ENCODE data around the gene CCDC91. TPM values are rescaled to one million over a fixed set of nuclear protein-coding genes. Genes with fewer than 3 reads are reported as not detected.

Gene CCDC91
- total and polyA plus RNA-seq, 2 donors (not counting 1 experiment from before 2014, with no cell fraction given), result 23.9 to 47.6 TPM

DNA sequence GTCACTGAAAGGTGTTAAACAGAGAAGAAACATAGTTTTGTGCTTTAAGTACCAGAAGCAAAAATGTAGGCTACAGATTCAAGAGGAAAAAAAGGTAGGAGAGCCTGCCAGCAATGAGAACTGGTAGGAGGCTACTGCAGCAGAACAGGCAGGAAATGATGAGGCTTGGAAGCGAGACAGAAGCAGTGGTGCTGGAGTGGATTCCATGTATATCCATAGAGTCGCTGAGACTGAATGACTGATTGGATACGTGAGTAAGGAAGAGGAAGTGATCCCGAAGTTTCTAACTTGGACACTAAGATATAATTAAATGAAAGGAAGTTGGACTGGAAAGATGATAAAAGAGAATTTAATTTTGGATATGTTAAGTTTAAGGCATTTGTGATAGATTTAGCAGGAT, 45.0 kb upstream of the CCDC91 start:
- Histone ChIP-seq H3K4me1 (ENCODE audit: control insufficient read depth, extremely low read depth, insufficient read depth, low read length) (no peaks in the 10 kb centered on the region), H4K20me1 (ENCODE audit: control insufficient read depth, extremely low read depth, insufficient read depth, low read length) (no peaks in the 10 kb centered on the region), H3K4me3 (replicated peaks in 1 of 4; ENCODE audit: control extremely low read depth in 1 of 4, insufficient read depth in 1 of 4, low read depth in 3 of 4, low read length in 4 of 4) (no peak overlapping the region), H3K4me2 (ENCODE audit: extremely low read depth, insufficient read depth, low read length) (no peak overlapping the region), H3K9ac (ENCODE audit: insufficient read depth, low read length) (no peak overlapping the region), H3K79me2 (ENCODE audit: control insufficient read depth, insufficient read depth, low read length) (no peaks in the 10 kb centered on the region), H3K27me3 (ENCODE audit: control insufficient read depth, insufficient read depth, low read length) (no peaks in the 10 kb centered on the region), H2AFZ (ENCODE audit: low read length) (no peak overlapping the region), H3K27ac (ENCODE audit: insufficient read depth, low read length) (no peak overlapping the region), H3K36me3 (ENCODE audit: control insufficient read depth, insufficient read depth, low read length) (no peaks in the 10 kb centered on the region), H3K9me3 (ENCODE audit: control insufficient read depth, insufficient read depth, low read depth, low read length) (no peaks in the 10 kb centered on the region)
- TF ChIP-seq EZH2 (IDR thresholded peaks at IDR 0.05; ENCODE audit: low read length, missing control alignments), result no peak
- TF ChIP-seq, protein P1, sequence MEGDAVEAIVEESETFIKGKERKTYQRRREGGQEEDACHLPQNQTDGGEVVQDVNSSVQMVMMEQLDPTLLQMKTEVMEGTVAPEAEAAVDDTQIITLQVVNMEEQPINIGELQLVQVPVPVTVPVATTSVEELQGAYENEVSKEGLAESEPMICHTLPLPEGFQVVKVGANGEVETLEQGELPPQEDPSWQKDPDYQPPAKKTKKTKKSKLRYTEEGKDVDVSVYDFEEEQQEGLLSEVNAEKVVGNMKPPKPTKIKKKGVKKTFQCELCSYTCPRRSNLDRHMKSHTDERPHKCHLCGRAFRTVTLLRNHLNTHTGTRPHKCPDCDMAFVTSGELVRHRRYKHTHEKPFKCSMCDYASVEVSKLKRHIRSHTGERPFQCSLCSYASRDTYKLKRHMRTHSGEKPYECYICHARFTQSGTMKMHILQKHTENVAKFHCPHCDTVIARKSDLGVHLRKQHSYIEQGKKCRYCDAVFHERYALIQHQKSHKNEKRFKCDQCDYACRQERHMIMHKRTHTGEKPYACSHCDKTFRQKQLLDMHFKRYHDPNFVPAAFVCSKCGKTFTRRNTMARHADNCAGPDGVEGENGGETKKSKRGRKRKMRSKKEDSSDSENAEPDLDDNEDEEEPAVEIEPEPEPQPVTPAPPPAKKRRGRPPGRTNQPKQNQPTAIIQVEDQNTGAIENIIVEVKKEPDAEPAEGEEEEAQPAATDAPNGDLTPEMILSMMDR (conservative IDR thresholded peaks at IDR 0.05 in 1 of 2, IDR thresholded peaks at IDR 0.05 in 1 of 2; ENCODE audit: low read depth in 1 of 2, low read length in 2 of 2), result no peak
- no peak for DNase-seq (ENCODE audit: low read depth in 2 of 2)

DNA sequence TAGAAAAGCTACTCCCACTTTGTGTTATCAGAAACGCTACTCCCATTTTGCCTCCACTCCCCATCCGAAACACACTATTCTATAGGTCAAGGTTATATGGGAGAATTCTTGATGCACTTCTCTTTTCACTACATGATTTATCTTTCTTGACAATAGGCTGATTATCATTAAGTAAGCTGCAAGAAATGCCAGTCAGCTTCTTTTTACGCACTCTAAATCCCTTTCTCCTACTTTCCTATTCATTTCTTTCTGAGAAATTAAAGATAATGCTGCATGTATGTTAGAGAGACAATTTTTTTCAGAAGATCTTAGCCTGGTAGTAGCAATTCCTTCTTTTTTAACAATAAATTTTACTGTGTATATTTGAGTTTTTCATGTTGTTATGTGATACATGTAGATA, 41.0 kb upstream of the CCDC91 start:
- no peak overlapping the region for H3K4me3 ChIP-seq (replicated peaks in 1 of 4; ENCODE audit: control extremely low read depth in 1 of 4, insufficient read depth in 1 of 4, low read depth in 3 of 4, low read length in 4 of 4)
- no peaks in the 10 kb centered on the region for H3K79me2 ChIP-seq (ENCODE audit: control insufficient read depth, insufficient read depth, low read length)
- TF ChIP-seq, protein P1 (conservative IDR thresholded peaks at IDR 0.05 in 1 of 2, IDR thresholded peaks at IDR 0.05 in 1 of 2; ENCODE audit: low read depth in 1 of 2, low read length in 2 of 2), result no peak
- TF ChIP-seq EZH2 (IDR thresholded peaks at IDR 0.05; ENCODE audit: low read length, missing control alignments), result no peak
- no peaks in the 10 kb centered on the region for H3K9me3 ChIP-seq (ENCODE audit: control insufficient read depth, insufficient read depth, low read depth, low read length)
- H3K4me1 ChIP-seq (ENCODE audit: control insufficient read depth, extremely low read depth, insufficient read depth, low read length), result no peaks in the 10 kb centered on the region
- no peak overlapping the region for H3K9ac ChIP-seq (ENCODE audit: insufficient read depth, low read length)
- H4K20me1 ChIP-seq (ENCODE audit: control insufficient read depth, extremely low read depth, insufficient read depth, low read length), result no peaks in the 10 kb centered on the region
- no peak overlapping the region for H3K27ac ChIP-seq (ENCODE audit: insufficient read depth, low read length)
- DNase-seq (ENCODE audit: low read depth in 2 of 2), result no peak
- no peak overlapping the region for H2AFZ ChIP-seq (ENCODE audit: low read length)
- H3K4me2 ChIP-seq (ENCODE audit: extremely low read depth, insufficient read depth, low read length), result no peak overlapping the region
- H3K36me3 ChIP-seq (ENCODE audit: control insufficient read depth, insufficient read depth, low read length), result no peaks in the 10 kb centered on the region
- no peaks in the 10 kb centered on the region for H3K27me3 ChIP-seq (ENCODE audit: control insufficient read depth, insufficient read depth, low read length)

DNA sequence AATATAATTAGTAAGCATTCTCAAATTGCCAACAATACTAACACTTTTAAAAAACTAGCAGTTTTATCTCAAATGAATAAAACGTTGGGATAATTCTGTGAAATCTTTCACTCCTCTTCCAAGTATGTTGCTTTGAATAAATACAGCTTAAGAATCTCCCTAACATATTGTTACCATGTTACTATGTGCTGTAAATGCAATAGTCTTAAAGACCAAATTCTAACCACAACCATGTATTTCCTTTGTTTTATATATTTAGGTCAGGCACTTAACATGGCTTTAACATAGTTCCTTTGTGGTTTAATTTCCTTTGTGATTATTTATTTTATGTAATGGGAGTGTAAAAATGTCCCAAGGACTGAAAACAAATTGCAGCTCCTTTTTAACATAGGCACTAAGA, 33.9 kb upstream of the CCDC91 start:
- no peaks in the 10 kb centered on the region for H4K20me1 ChIP-seq (ENCODE audit: control insufficient read depth, extremely low read depth, insufficient read depth, low read length)
- H3K4me3 ChIP-seq (replicated peaks in 1 of 4; ENCODE audit: control extremely low read depth in 1 of 4, insufficient read depth in 1 of 4, low read depth in 3 of 4, low read length in 4 of 4), result no peak overlapping the region
- no peaks in the 10 kb centered on the region for H3K4me1 ChIP-seq (ENCODE audit: control insufficient read depth, extremely low read depth, insufficient read depth, low read length)
- H3K9ac ChIP-seq (ENCODE audit: insufficient read depth, low read length), result no peak overlapping the region
- H3K79me2 ChIP-seq (ENCODE audit: control insufficient read depth, insufficient read depth, low read length), result no peaks in the 10 kb centered on the region
- H3K36me3 ChIP-seq (ENCODE audit: control insufficient read depth, insufficient read depth, low read length), result no peaks in the 10 kb centered on the region
- H2AFZ ChIP-seq (ENCODE audit: low read length), result no peak overlapping the region
- no peak overlapping the region for H3K4me2 ChIP-seq (ENCODE audit: extremely low read depth, insufficient read depth, low read length)
- DNase-seq (ENCODE audit: low read depth in 2 of 2), result no peak
- no peak for TF ChIP-seq EZH2 (IDR thresholded peaks at IDR 0.05; ENCODE audit: low read length, missing control alignments)
- TF ChIP-seq, protein P1 (conservative IDR thresholded peaks at IDR 0.05 in 1 of 2, IDR thresholded peaks at IDR 0.05 in 1 of 2; ENCODE audit: low read depth in 1 of 2, low read length in 2 of 2), result no peak
- H3K27me3 ChIP-seq (ENCODE audit: control insufficient read depth, insufficient read depth, low read length), result no peaks in the 10 kb centered on the region
- no peak overlapping the region for H3K27ac ChIP-seq (ENCODE audit: insufficient read depth, low read length)
- no peaks in the 10 kb centered on the region for H3K9me3 ChIP-seq (ENCODE audit: control insufficient read depth, insufficient read depth, low read depth, low read length)

Data from fibroblast of lung (primary cell).